Heart right ventricle (tissue), 16 donors: ENCODE results near the gene KHDC3L. TPM values are rescaled to one million over a fixed set of nuclear protein-coding genes. Genes with fewer than 3 reads are reported as not detected.

Source experiments
- ATAC-seq, 8 donors: fragments of 200-7000 bp; cut with Tn5 transposase; one replicate each; pipeline ENCODE4 v1.9.1; 2020; ENCODE audit warnings: mild to moderate bottlenecking in 8 of 8, moderate library complexity in 8 of 8, moderate number of reproducible peaks in 1 of 8
- DNase-seq, 2 donors: peaks; one replicate each; pipeline ENCODE4 v3.0.0-alpha.2; 2020
- H3K27ac ChIP-seq, 10 donors: fragments of 200-600 bp; sonication (generic) in 2 of 10; one replicate each; pipeline versions ENCODE4 v1.5.0 to v1.8.0; 2020 to 2022; ENCODE audit warnings: mild to moderate bottlenecking in 3 of 10
- H3K27me3 ChIP-seq, 7 donors: fragments of 200-600 bp; one replicate each; pipeline ENCODE4 v1.8.0; 2021 to 2022; ENCODE audit warnings: mild to moderate bottlenecking in 2 of 7
- H3K36me3 ChIP-seq, 9 donors: fragments of 200-600 bp; sonication (generic) in 1 of 9; one replicate each; pipeline versions ENCODE4 v1.5.0 to v1.8.0; 2020 to 2022; ENCODE audit warnings: mild to moderate bottlenecking in 2 of 9
- H3K4me1 ChIP-seq, 9 donors: fragments of 200-600 bp; sonication (generic) in 1 of 9; one replicate each; pipeline versions ENCODE4 v1.5.0 to v1.8.0; 2020 to 2022; ENCODE audit warnings: mild to moderate bottlenecking in 4 of 9
- H3K4me3 ChIP-seq, 10 donors: fragments of 200-600 bp; sonication (generic) in 2 of 10; one replicate each; pipeline versions ENCODE4 v1.5.0 to v1.8.0; 2020 to 2022; ENCODE audit warnings: mild to moderate bottlenecking in 7 of 10, moderate library complexity in 2 of 10
- H3K9me3 ChIP-seq, 11 donors: fragments of 200-600 bp in 10 of 11; sonication (generic) in 2 of 11; one replicate each; pipeline versions ENCODE4 v1.5.0 to v1.8.0; 2013 to 2022; ENCODE audit warnings: mild to moderate bottlenecking in 2 of 11, control low read depth in 1 of 11, moderate library complexity in 1 of 11
- WGBS, 2 donors: extraction: QIAGEN DNeasy Blood & Tissue Kit; methylation state at CpG; one replicate each; pipeline ENCODE4 v1.1.7; 2013; ENCODE audit warnings: inconsistent platforms in 1 of 2; 5-methylcytosine and 5-hydroxymethylcytosine counted together
- intact Hi-C, 10 donors: fragments of 100-400 bp; cut with DNase I; formaldehyde crosslinking; loops; one replicate each; pipeline versions ENCODE4 v1.11.1 to v1.14.2; 2022
- polyA plus RNA-seq, 2 donors: library from polyadenylated mRNA; stranded (reverse); fragments of 200-250 nt; gene quantifications; one replicate each; pipeline ENCODE4 v1.2.3, GENCODE V29; 2013
- total RNA-seq, 10 donors: library from RNA; stranded (reverse); fragmentation: NEBNext Ultra II Directional in 3 of 10; extraction: Animal tissue kit (Norgen Biotek cat#: 25700) in 3 of 10; gene quantifications; one replicate each; pipeline versions ENCODE4 v1.2.1 to v1.2.4, GENCODE V29; 2021 to 2023
- TF ChIP-seq, protein P1 (sequence below), 9 donors: fragments of 200-600 bp; sonication (generic) in 2 of 9; IDR thresholded peaks; one replicate each; pipeline versions ENCODE4 v1.5.0 to v1.8.0; 2021 to 2022; ENCODE audit warnings: antibody characterized with exemption in 9 of 9, mild to moderate bottlenecking in 5 of 9, moderate library complexity in 1 of 9
- donor health status: Arrhythmogenic right ventricular cardiomyopathy.
- donor health status: ischemic (EF 13 %, LVEDD 7.1; RV severe dilation, severe dysfunction).
- donor health status: healthy with polysubstance abuse.
- donor health status: DM: no; HTN: yes; CAD: no.
- donor health status: DM: no; HTN: no; CAD: no.
- donor health status: ischemic (EF 25% LVEDD 6.9; RV normal size, moderate dysfunction).
- donor health status: ischemic (EF 25% LVEDD 5.7; RV mildly dilated, moderate dysfunction).
- donor health status: healthy.
- donor health status: DM: yes; HTN: yes; CAD: no.
- donor health status: Ischemic cardiomyopathy.
- donor health status: ischemic (EF 35%, LVEDD 5.7; RV mildly dilated, moderate dysfunction).
- donor health status: nonischemic (EF 11% LVEDD 7.7; RV severe dilation, severe dysfunction).
- donor health status: DM: yes; HTN: yes; CAD: no.
- donor health status: PGD.
- donor health status: ischemic (EF 29% LVEDD 5.4; RV normal size, mild dysfunction).
- donor health status: nonischemic (EF 23%, LVEDD 6.1; RV moderate dilation, normal function).

The KHDC3L gene
- total and polyA plus RNA-seq, 12 donors, result not detected

DNA sequence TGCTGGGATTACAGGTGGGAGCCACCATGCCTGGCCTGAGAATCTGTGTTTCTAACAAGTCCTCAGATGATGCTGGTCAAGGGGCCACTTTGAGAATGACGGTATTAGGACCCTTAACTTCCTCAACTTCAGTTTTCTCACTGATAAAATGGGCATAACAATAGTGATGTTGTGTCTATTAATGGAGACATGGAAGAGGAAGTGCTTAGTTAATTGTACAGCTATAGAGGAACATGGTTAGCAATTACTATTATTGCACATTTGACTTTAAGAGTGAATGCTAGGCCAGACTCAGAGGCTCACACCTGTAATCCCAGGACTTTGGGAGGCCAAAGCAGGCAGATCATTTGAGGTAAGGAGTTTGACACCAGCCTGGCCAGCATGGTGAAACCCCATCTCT, 21.1 kb upstream of the KHDC3L start:
- H3K4me3 ChIP-seq, result no peak overlapping the region
- no peak for DNase-seq
- no peaks in the 10 kb centered on the region for H3K9me3 ChIP-seq
- H3K27me3 ChIP-seq, result peaks cover 0 to 5% (median 4%) of the 10 kb centered on the region in 7 donors
- ATAC-seq, result no peak
- H3K27ac ChIP-seq, result no peak overlapping the region
- 59 to 74% methylated on average over 1 of the region's 1 CpG for WGBS, 2 donors
- no peaks in the 10 kb centered on the region for H3K4me1 ChIP-seq
- no peaks in the 10 kb centered on the region for H3K36me3 ChIP-seq
- TF ChIP-seq, protein P1, sequence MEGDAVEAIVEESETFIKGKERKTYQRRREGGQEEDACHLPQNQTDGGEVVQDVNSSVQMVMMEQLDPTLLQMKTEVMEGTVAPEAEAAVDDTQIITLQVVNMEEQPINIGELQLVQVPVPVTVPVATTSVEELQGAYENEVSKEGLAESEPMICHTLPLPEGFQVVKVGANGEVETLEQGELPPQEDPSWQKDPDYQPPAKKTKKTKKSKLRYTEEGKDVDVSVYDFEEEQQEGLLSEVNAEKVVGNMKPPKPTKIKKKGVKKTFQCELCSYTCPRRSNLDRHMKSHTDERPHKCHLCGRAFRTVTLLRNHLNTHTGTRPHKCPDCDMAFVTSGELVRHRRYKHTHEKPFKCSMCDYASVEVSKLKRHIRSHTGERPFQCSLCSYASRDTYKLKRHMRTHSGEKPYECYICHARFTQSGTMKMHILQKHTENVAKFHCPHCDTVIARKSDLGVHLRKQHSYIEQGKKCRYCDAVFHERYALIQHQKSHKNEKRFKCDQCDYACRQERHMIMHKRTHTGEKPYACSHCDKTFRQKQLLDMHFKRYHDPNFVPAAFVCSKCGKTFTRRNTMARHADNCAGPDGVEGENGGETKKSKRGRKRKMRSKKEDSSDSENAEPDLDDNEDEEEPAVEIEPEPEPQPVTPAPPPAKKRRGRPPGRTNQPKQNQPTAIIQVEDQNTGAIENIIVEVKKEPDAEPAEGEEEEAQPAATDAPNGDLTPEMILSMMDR (IDR thresholded peaks at IDR 0.05), result no peak
- intact Hi-C loops, result loop anchor here in 1 of 10 donors (10.0 kb wide), 1 partner anchor 917 kb away; no protein-coding TSS in a partner anchor

DNA sequence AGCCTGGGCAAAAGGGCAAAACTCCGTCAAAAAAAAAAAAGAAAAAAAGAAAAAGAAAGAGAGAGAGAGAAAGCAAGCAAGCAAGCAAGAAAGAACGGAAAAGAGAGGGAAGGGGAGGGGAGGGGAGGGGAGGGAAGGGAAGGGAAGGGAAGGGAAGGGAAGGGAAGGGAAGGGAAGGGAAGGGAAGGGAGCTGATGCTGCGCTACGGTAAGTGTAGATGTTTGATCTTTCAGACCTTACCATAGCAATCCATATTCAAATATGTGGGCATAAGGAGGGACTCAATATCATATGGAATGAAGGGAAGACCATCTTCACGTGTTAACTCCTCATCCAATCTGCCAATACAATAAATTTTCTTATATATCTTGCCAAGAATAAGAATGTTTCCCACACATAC, 20.3 kb upstream of the KHDC3L start:
- 73 to 79% methylated on average over 5 of the region's 5 CpGs for WGBS, 2 donors
- no peak for ATAC-seq

DNA sequence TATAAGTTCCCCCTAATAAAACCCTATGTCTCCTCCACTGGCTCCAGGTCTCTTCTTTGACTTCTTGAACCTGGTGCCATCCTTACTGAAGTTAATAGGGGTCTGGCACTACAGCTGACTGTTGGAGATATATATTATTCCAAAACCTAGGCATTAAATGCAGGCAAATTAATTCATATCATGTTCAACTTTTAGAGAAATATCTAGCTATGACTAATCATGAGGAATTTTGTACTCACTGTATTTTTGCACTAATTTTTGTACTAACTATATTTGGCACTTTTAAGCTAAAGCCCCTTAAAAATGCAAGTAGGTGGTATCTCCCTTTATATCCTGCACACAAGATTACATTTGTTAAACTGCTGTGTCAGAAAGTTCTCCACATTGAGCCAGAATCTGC, 19.3 kb upstream of the KHDC3L start:
- intact Hi-C loops, result loop anchor here in 1 of 10 donors (10.0 kb wide), 1 partner anchor 918 kb away; no protein-coding TSS in a partner anchor
- H3K36me3 ChIP-seq, result no peaks in the 10 kb centered on the region
- ATAC-seq (no peak), DNase-seq (no peak)
- no peaks in the 10 kb centered on the region for H3K4me1 ChIP-seq
- H3K9me3 ChIP-seq, result no peaks in the 10 kb centered on the region
- no peak overlapping the region for H3K27ac ChIP-seq
- peaks cover 0 to 22% (median 12%) of the 10 kb centered on the region in 7 donors for H3K27me3 ChIP-seq
- H3K4me3 ChIP-seq, result no peak overlapping the region
- TF ChIP-seq, protein P1 (IDR thresholded peaks at IDR 0.05), result no peak

More for the DNA sequence above, 20.3 kb upstream of the KHDC3L start:
- intact Hi-C loops, result loop anchor here in 1 of 10 donors (10.0 kb wide), 1 partner anchor 917 kb away; no protein-coding TSS in a partner anchor
- TF ChIP-seq, protein P1 (IDR thresholded peaks at IDR 0.05), result no peak
- Histone ChIP-seq H3K27ac (no peak overlapping the region), H3K4me1 (no peaks in the 10 kb centered on the region), H3K36me3 (no peaks in the 10 kb centered on the region), H3K4me3 (no peak overlapping the region), H3K9me3 (no peaks in the 10 kb centered on the region), H3K27me3 (peaks cover 0 to 12% (median 5%) of the 10 kb centered on the region in 7 donors)
- DNase-seq, result no peak

DNA sequence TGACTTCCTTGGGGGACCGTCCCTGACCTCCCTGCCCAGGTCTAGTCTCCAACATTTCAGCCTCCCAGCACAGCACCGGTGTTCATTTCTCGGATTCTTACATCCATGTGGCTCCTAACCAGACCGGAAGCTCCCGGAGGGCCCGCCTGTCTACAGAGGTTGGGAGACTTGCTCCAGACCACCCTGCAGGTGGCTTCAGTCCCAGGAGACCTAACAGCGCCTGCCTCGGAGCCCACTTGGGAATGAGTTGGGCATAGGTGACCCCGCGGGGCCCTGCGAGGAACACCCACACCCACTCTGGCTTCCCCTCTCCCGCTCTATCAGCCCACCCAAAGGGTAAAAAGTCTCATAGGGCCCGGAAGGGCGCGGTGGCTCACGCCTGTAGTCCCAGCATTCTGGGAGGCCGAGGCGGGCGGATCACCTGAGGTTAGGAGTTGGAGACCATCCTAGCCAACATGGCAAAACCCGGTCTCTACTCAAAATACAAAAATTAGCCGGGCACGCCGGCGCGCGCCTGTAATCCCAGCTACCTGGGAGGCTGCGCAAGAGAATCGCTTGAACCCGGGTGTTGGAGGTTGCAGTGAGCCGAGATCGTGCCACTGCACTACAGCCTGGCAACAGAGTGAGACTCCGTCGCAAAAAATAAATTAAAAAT, 13.8 kb upstream of the KHDC3L start:
- WGBS, 2 donors, result 33 to 38% methylated on average over 33 of the region's 33 CpGs
- H3K36me3 ChIP-seq, result no peaks in the 10 kb centered on the region
- H3K27me3 ChIP-seq, result peaks cover 4 to 61% (median 48%) of the 10 kb centered on the region in 7 donors
- no peaks in the 10 kb centered on the region for H3K9me3 ChIP-seq
- no peaks in the 10 kb centered on the region for H3K4me1 ChIP-seq
- H3K27ac ChIP-seq, result no peak overlapping the region
- DNase-seq (no peak), ATAC-seq (no peak)
- TF ChIP-seq, protein P1 (IDR thresholded peaks at IDR 0.05), result no peak
- intact Hi-C loops, result loop anchor here in 1 of 10 donors (10.0 kb wide), 1 partner anchor 924 kb away; no protein-coding TSS in a partner anchor
- no peak overlapping the region for H3K4me3 ChIP-seq
